ENCODE measurements around the gene MTMR3. TPM values are rescaled to one million over a fixed set of nuclear protein-coding genes. Genes with fewer than 3 reads are reported as not detected.
A peak's percentile ranks its signal among the peaks of the same experiment; 100 is the strongest.
"Not testable (repeated sequence)": the region's sequence is repeated elsewhere in the genome, so short reads cannot be mapped to it uniquely, and the experiment has no call there.

The MTMR3 gene
- total and polyA plus RNA-seq, 8 donors = 37.4 to 55.4 (median 44.9) TPM

GRCh38 chr22:29856496-29856895 lies 26.5 kb upstream of the MTMR3 start:
- intact Hi-C loops (cut with DNase I) = no loop called here
- TF ChIP-seq CTCF (IDR thresholded peaks at IDR 0.05) = no peak
- Histone ChIP-seq H3K9me3 (no peaks in the 10 kb centered on the region), H3K4me1 (peaks cover 0 to 37% of the 10 kb centered on the region in 2 donors), H3K27me3 (no peaks in the 10 kb centered on the region), H3K27ac (no peak overlapping the region), H3K36me3 (no peaks in the 10 kb centered on the region), H3K4me3 (no peak overlapping the region)
- no peak for DNase-seq
- ATAC-seq = no peak

- H3K27me3 ChIP-seq; ATAC-seq; H3K9me3 ChIP-seq; H3K4me3 ChIP-seq; H3K36me3 ChIP-seq; intact Hi-C loops (cut with DNase I); H3K27ac ChIP-seq; DNase-seq: not testable (repeated sequence)
- H3K4me1 ChIP-seq = peaks cover 0 to 37% of the 10 kb centered on the region in 2 donors
These were observed 23.9 kb upstream of the MTMR3 start for GRCh38 chr22:29859030-29859429.

GRCh38 chr22:29860006-29860766 lies 22.8 kb upstream of the MTMR3 start:
- no peak for TF ChIP-seq CTCF (IDR thresholded peaks at IDR 0.05)
- intact Hi-C loops (cut with DNase I) = no loop called here
- H3K4me1 ChIP-seq = peaks cover 0 to 31% of the 10 kb centered on the region in 2 donors

GRCh38 chr22:29861672-29862297 lies 21.2 kb upstream of the MTMR3 start:
- ATAC-seq (no peak), DNase-seq (no peak)
- no peak for TF ChIP-seq CTCF (IDR thresholded peaks at IDR 0.05)
- H3K9me3 ChIP-seq = no peaks in the 10 kb centered on the region
- H3K27ac ChIP-seq = peak overlapping the region in 1 of 2 donors; percentile 79
- H3K4me1 ChIP-seq = peaks cover 0 to 23% of the 10 kb centered on the region in 2 donors
- H3K27me3 ChIP-seq = no peaks in the 10 kb centered on the region
- no peaks in the 10 kb centered on the region for H3K36me3 ChIP-seq
- no peak overlapping the region for H3K4me3 ChIP-seq
- intact Hi-C loops (cut with DNase I) = no loop called here

More at GRCh38 chr22:29860006-29860766, 22.8 kb upstream of the MTMR3 start:
- ATAC-seq = no peak
- H3K36me3 ChIP-seq = no peaks in the 10 kb centered on the region
- no peaks in the 10 kb centered on the region for H3K27me3 ChIP-seq
- no peaks in the 10 kb centered on the region for H3K9me3 ChIP-seq
- H3K27ac ChIP-seq = peak overlapping the region in 1 of 2 donors; percentile 79
- H3K4me3 ChIP-seq = no peak overlapping the region
- DNase-seq = no peak

GRCh38 chr22:29865572-29865971 lies 17.4 kb upstream of the MTMR3 start:
- H3K36me3 ChIP-seq; intact Hi-C loops (cut with DNase I); H3K27me3 ChIP-seq; H3K4me1 ChIP-seq; H3K9me3 ChIP-seq; H3K27ac ChIP-seq; DNase-seq; H3K4me3 ChIP-seq; ATAC-seq: not testable (repeated sequence)

GRCh38 chr22:29867260-29867659 lies 15.7 kb upstream of the MTMR3 start:
- intact Hi-C loops (cut with DNase I) = no loop called here
- H3K27me3 ChIP-seq = no peaks in the 10 kb centered on the region
- no peaks in the 10 kb centered on the region for H3K36me3 ChIP-seq
- no peak for ATAC-seq
- H3K27ac ChIP-seq = no peak overlapping the region
- no peak for TF ChIP-seq CTCF (IDR thresholded peaks at IDR 0.05)
- peaks cover 0 to 3% of the 10 kb centered on the region in 2 donors for H3K4me1 ChIP-seq
- H3K9me3 ChIP-seq = no peaks in the 10 kb centered on the region
- no peak for DNase-seq
- no peak overlapping the region for H3K4me3 ChIP-seq

Data from left lung (tissue), 10 donors.